B cell (primary cell): Measurements from ENCODE around the gene TPRG1L. TPM values are rescaled to one million over a fixed set of nuclear protein-coding genes. Genes with fewer than 3 reads are reported as not detected.

Source experiments
- ATAC-seq: fragments of 200-7000 bp; cut with Tn5 transposase; one replicate; pipeline ENCODE4 v1.10.0; 2021; ENCODE audit warnings: low read depth, mild to moderate bottlenecking, moderate number of reproducible peaks, moderate library complexity
- CTCF ChIA-PET: fragments of 350-600 bp; sonication (Branson Sonifier 250); formaldehyde crosslinking; loops from one replicate; lab custom pipeline; 2021; ENCODE audit warnings: antibody characterized with exemption, inconsistent platforms; lab: Charles Lee
- POLR2A ChIA-PET: fragments of 350-600 bp; sonication (Branson Sonifier 250); formaldehyde crosslinking; loops from one replicate; lab custom pipeline; 2021; ENCODE audit warnings: antibody characterized with exemption; lab: Charles Lee
- DNase-seq: peaks from one replicate; pipeline ENCODE4 v3.0.0; 2013
- H2AFZ ChIP-seq: 2 replicates; pipeline ENCODE4 v1.6.1; 2012; ENCODE audit warnings: mild to moderate bottlenecking, low read depth, low read length; ENCODE audit not compliant: insufficient read depth, poor library complexity, severe bottlenecking
- H3K27ac ChIP-seq, 2 donors: 1 replicate in 1 of 2; 2 replicates in 1 of 2; pipeline ENCODE4 v1.5.1; 2012 to 2013; ENCODE audit warnings: low read length in 2 of 2, mild to moderate bottlenecking in 2 of 2, moderate library complexity in 1 of 2
- H3K27me3 ChIP-seq, 4 experiments: fragments of 200-600 bp in 1 of 4; sonication (generic) in 1 of 4; replicated peaks in 1 of 4; 1 replicate in 2 of 4; 2 replicates in 2 of 4; pipeline versions ENCODE4 v1.6.1 to v1.7.0; 2013 to 2016; ENCODE audit warnings: low read length in 3 of 4, mild to moderate bottlenecking in 2 of 4, mixed read lengths in 1 of 4, moderate library complexity in 1 of 4; ENCODE audit not compliant: insufficient read depth in 4 of 4, control insufficient read depth in 3 of 4; ENCODE audit errors: control extremely low read depth in 1 of 4
- H3K36me3 ChIP-seq, 2 experiments: replicated peaks in 1 of 2; 1 replicate in 1 of 2; 2 replicates in 1 of 2; pipeline versions ENCODE4 v1.6.1 to v1.7.1; 2013; ENCODE audit warnings: low read length in 1 of 2; ENCODE audit not compliant: insufficient read depth in 2 of 2, control insufficient read depth in 1 of 2; ENCODE audit errors: control extremely low read depth in 1 of 2, extremely low read depth in 1 of 2
- H3K4me1 ChIP-seq, 2 donors: fragments of 200-600 bp in 1 of 2; sonication (generic) in 1 of 2; 1 replicate in 1 of 2; 2 replicates in 1 of 2; pipeline versions ENCODE4 v1.5.1 to v1.6.1; 2013 to 2017; ENCODE audit warnings: low read length in 2 of 2; ENCODE audit not compliant: control insufficient read depth in 2 of 2, insufficient read depth in 2 of 2
- H3K4me2 ChIP-seq: replicated peaks from 2 replicates; pipeline ENCODE3; 2012; ENCODE audit warnings: mild to moderate bottlenecking, low read depth, low read length; ENCODE audit not compliant: poor library complexity, severe bottlenecking
- H3K4me3 ChIP-seq, 5 experiments: fragments of 200-600 bp in 1 of 5; sonication (generic) in 1 of 5; 1 replicate in 3 of 5; 2 replicates in 2 of 5; pipeline versions ENCODE4 v1.5.1 to v1.7.0; 2011 to 2016; ENCODE audit warnings: low read length in 4 of 5, mild to moderate bottlenecking in 4 of 5, low read depth in 2 of 5, control low read depth in 1 of 5, moderate library complexity in 1 of 5; ENCODE audit not compliant: insufficient read depth in 1 of 5; ENCODE audit errors: control extremely low read depth in 1 of 5, extremely low read depth in 1 of 5
- H3K79me2 ChIP-seq: fragments of 200-600 bp; sonication (generic); one replicate; pipeline ENCODE4 v1.6.0; 2016; ENCODE audit warnings: low read length; ENCODE audit not compliant: control insufficient read depth, insufficient read depth
- H3K9ac ChIP-seq: fragments of 200-600 bp; sonication (generic); 2 replicates; pipeline ENCODE4 v1.6.1; 2017; ENCODE audit warnings: mild to moderate bottlenecking, low read length, moderate library complexity
- H3K9me3 ChIP-seq, 3 donors: one replicate each; pipeline versions ENCODE4 v1.6.1 to v1.7.1; 2013; ENCODE audit warnings: low read length in 2 of 3; ENCODE audit not compliant: control insufficient read depth in 2 of 3, insufficient read depth in 1 of 3; ENCODE audit errors: control extremely low read depth in 1 of 3
- H4K20me1 ChIP-seq: 2 replicates; pipeline ENCODE4 v1.6.0; 2012; ENCODE audit warnings: mild to moderate bottlenecking, low read length; ENCODE audit not compliant: insufficient read depth, control insufficient read depth, poor library complexity, severe bottlenecking
- H3K27ac Mint-ChIP-seq: one replicate; pipeline ENCODE4 v1.8.0; 2021; ENCODE audit warnings: mixed read lengths
- H3K27me3 Mint-ChIP-seq: one replicate; pipeline ENCODE4 v1.8.0; 2021; ENCODE audit warnings: mixed read lengths
- H3K4me1 Mint-ChIP-seq: one replicate; pipeline ENCODE4 v1.8.0; 2021; ENCODE audit warnings: mixed read lengths
- H3K4me3 Mint-ChIP-seq: one replicate; pipeline ENCODE4 v1.8.0; 2021; ENCODE audit warnings: mixed read lengths
- H3K9me3 Mint-ChIP-seq: one replicate; pipeline ENCODE4 v1.8.0; 2022; ENCODE audit warnings: mixed read lengths; ENCODE audit not compliant: insufficient read depth
- EZH2 ChIP-seq: IDR thresholded peaks from 2 replicates; pipeline ENCODE4 v1.6.1; 2012; ENCODE audit warnings: borderline replicate concordance, low read depth, mild to moderate bottlenecking, moderate library complexity, low read length; ENCODE audit not compliant: insufficient read depth, poor library complexity, severe bottlenecking
- whole genome bisulfite sequencing: methylation state at CpG from one replicate; pipeline ENCODE4 v1.1.5; 2013; ENCODE audit warnings: missing lambda C conversion rate; ENCODE audit not compliant: insufficient coverage; 5-methylcytosine and 5-hydroxymethylcytosine counted together
- intact Hi-C: fragments of 100-400 bp; cut with micrococcal nuclease; formaldehyde crosslinking; loops from one replicate; pipeline ENCODE4 v1.10.0; 2022
- polyA plus RNA-seq: library from polyadenylated mRNA; depleted of rRNA; stranded (reverse); fragments of >200 nt; gene quantifications from 2 replicates; pipeline ENCODE4 v1.2.3, GENCODE V29; 2012
- total RNA-seq, 2 donors: library from RNA; stranded (reverse); fragments of 120-200 nt in 1 of 2; gene quantifications; 1 replicate in 1 of 2; 2 replicates in 1 of 2; pipeline versions ENCODE4 v1.2.3 to v1.2.4, GENCODE V29; 2013 to 2022
- TF ChIP-seq, protein P1 (sequence below): fragments of 200-600 bp; IDR thresholded peaks from one replicate; pipeline ENCODE4 v1.8.0; 2022; ENCODE audit warnings: antibody characterized with exemption, mild to moderate bottlenecking

The TPRG1L gene
- total and polyA plus RNA-seq, 2 donors (not counting 1 experiment from before 2014, with no cell fraction given) = 19.5 to 48.6 TPM

DNA sequence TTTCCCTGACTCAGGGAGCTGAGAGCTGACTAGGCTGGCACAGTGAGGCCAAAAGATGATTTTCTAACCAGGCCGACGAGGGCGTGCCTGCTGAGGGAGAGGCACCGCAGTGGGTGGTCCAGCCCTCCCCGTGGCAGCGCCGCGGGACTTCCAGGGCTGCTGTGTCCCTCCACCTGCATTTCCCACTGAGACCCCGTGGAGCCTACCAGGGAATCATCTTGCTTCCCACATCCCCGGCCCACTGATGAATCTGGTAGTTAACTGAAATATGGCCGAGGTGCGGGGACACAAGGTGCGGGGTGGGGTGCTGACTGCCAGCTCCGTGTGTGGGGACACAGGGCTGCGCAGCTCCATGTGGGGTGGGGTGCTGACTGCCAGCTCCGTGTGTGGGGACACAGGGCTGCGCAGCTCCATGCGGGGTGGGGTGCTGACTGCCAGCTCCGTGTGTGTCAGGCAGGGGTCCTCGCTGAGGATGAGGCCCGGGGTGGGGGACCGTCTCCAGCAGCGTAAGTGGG is 14.6 kb downstream of the TPRG1L start:
- 100% methylated on average over 14 of the region's 23 CpGs for WGBS
- Histone ChIP-seq H3K9me3 (no peaks in the 10 kb centered on the region), H3K36me3 (peaks cover 0 to 46% of the 10 kb centered on the region in 2 experiments), H3K4me3 (no peak overlapping the region), H3K79me2 (peaks cover 10% of the 10 kb centered on the region), H3K4me2 (no peak overlapping the region), H3K27ac (no peak overlapping the region), H3K4me1 (no peaks in the 10 kb centered on the region), H4K20me1 (no peaks in the 10 kb centered on the region), H3K9ac (no peak overlapping the region), H2AFZ (no peak overlapping the region), H3K27me3 (no peaks in the 10 kb centered on the region)
- Mint-ChIP-seq H3K27me3 (no peaks in the 10 kb centered on the region), H3K4me3 (no peak overlapping the region), H3K9me3 (no peaks in the 10 kb centered on the region), H3K4me1 (no peaks in the 10 kb centered on the region), H3K27ac (no peak overlapping the region)
- CTCF ChIA-PET = interaction anchor here (1.4 kb wide), 1 partner anchor 18 kb away, joined by 4 read pairs; no protein-coding TSS in a partner anchor
- POLR2A ChIA-PET = no interaction called here
- intact Hi-C loops = no loop called here
- no peak for TF ChIP-seq EZH2
- TF ChIP-seq, protein P1, sequence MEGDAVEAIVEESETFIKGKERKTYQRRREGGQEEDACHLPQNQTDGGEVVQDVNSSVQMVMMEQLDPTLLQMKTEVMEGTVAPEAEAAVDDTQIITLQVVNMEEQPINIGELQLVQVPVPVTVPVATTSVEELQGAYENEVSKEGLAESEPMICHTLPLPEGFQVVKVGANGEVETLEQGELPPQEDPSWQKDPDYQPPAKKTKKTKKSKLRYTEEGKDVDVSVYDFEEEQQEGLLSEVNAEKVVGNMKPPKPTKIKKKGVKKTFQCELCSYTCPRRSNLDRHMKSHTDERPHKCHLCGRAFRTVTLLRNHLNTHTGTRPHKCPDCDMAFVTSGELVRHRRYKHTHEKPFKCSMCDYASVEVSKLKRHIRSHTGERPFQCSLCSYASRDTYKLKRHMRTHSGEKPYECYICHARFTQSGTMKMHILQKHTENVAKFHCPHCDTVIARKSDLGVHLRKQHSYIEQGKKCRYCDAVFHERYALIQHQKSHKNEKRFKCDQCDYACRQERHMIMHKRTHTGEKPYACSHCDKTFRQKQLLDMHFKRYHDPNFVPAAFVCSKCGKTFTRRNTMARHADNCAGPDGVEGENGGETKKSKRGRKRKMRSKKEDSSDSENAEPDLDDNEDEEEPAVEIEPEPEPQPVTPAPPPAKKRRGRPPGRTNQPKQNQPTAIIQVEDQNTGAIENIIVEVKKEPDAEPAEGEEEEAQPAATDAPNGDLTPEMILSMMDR = no peak
- DNase-seq (no peak), ATAC-seq (no peak)

DNA sequence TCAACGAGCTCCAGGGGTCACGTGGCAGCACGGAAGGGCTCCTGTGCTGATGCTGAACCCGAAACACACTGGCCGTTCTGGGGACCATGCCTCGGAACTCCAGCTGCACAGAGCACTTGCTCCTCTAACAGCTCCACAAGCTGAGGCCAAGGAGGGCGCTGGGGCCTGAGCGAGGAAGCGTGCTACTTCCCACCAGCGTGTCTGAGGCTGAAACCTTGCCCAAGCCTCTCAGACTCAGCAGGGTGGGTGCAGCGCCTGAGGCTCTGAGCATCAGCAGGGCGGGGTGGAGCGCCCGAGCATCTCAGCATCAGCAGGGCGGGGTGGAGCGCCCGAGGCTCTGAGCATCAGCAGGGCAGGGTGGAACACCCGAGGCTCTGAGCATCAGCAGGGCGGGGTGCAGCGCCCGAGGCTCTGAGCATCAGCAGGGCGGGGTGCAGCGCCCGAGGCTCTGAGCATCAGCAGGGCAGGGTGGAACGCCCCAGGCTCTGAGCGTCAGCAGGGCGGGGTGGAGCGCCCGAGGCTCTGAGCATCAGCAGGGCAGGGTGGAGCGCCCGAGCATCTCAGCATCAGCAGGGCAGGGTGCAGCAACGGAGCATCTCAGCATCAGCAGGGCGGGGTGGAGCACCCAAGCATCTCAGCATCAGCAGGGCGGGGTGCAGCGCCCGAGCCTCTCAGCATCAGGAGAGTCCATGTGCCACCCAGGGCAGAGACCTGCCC is 15.5 kb downstream of the TPRG1L start:
- Histone ChIP-seq H3K9me3 (no peaks in the 10 kb centered on the region), H3K4me1 (no peaks in the 10 kb centered on the region), H4K20me1 (no peaks in the 10 kb centered on the region), H3K4me3 (no peak overlapping the region), H3K9ac (no peak overlapping the region), H3K27ac (no peak overlapping the region), H3K27me3 (no peaks in the 10 kb centered on the region), H3K36me3 (peaks cover 3 to 43% of the 10 kb centered on the region in 2 experiments), H3K4me2 (no peak overlapping the region), H3K79me2 (peaks cover 10% of the 10 kb centered on the region), H2AFZ (no peak overlapping the region)
- no peaks in the 10 kb centered on the region for H3K9me3 Mint-ChIP-seq
- H3K27me3 Mint-ChIP-seq = no peaks in the 10 kb centered on the region
- WGBS = 94% methylated on average over 34 of the region's 36 CpGs
- no peak overlapping the region for H3K27ac Mint-ChIP-seq
- intact Hi-C loops = no loop called here
- ChIA-PET POLR2A (no interaction called here), CTCF (no interaction called here)
- TF ChIP-seq EZH2 = no peak
- TF ChIP-seq, protein P1 = no peak
- no peak overlapping the region for H3K4me3 Mint-ChIP-seq
- ATAC-seq (no peak), DNase-seq (no peak)
- H3K4me1 Mint-ChIP-seq = no peaks in the 10 kb centered on the region
